K562 (cell line): ENCODE data around the gene CNN3. TPM values are rescaled to one million over a fixed set of nuclear protein-coding genes. Genes with fewer than 3 reads are reported as not detected.

Experiments used
- ATAC-seq: fragments of 200-7000 bp; cut with Tn5 transposase; 3 replicates; pipeline ENCODE4 v1.9.1; 2020; ENCODE audit warnings: moderate library complexity
- BruUV-seq: library from RNA; stranded (reverse); fragments of 400-500 nt; replicated peaks from 2 replicates; lab custom pipeline; 2021; lab: Mats Ljungman, UMichigan
- CTCF ChIA-PET: fragments of 300-600 bp; formaldehyde crosslinking; extraction: SDS; loops from one replicate; lab custom pipeline; 2021; ENCODE audit warnings: low intra/inter-chr PET ratio; lab: Yijun Ruan, JAX
- POLR2A ChIA-PET: fragments of 300-600, 350-650 bp; sonication (Branson Sonifier 250); formaldehyde crosslinking; extraction: SDS; loops from one replicate; lab custom pipeline; 2021; ENCODE audit warnings: antibody characterized with exemption, inconsistent platforms; lab: Yijun Ruan, JAX
- DNase-seq, 4 experiments: peaks; one replicate each; pipeline versions ENCODE4 v3.0.0 to v3.0.0-alpha.2; 2011 to 2018; ENCODE audit warnings: low spot score in 3 of 4, mixed read lengths in 3 of 4; ENCODE audit errors: extremely low read depth in 1 of 4
- FAIRE-seq: peaks from 2 replicates; lab custom pipeline; 2011; peaks lifted over from hg19 to GRCh38; lab: Jason Lieb, UNC
- H2AFZ ChIP-seq: 2 replicates; pipeline ENCODE4 v1.6.0; 2011; ENCODE audit warnings: low read depth, low read length, control low read depth, inconsistent platforms
- H3K27ac ChIP-seq: fragments of 200-600 bp; 3 replicates; pipeline ENCODE4 v1.8.0; 2011; ENCODE audit warnings: low read depth, mild to moderate bottlenecking, control low read depth, inconsistent platforms, low read length, moderate library complexity, mixed read lengths; ENCODE audit errors: extremely low read depth
- H3K27me3 ChIP-seq, 2 experiments: fragments of 300-600 bp in 1 of 2; 2 replicates in 1 of 2; 3 replicates in 1 of 2; pipeline versions ENCODE4 v1.6.0 to v1.8.0; 2011; ENCODE audit warnings: inconsistent platforms in 2 of 2, low read length in 2 of 2, mild to moderate bottlenecking in 1 of 2, mixed read lengths in 1 of 2, moderate library complexity in 1 of 2; ENCODE audit not compliant: control insufficient read depth in 2 of 2, insufficient read depth in 2 of 2
- H3K36me3 ChIP-seq: fragments of 300-600 bp; 3 replicates; pipeline ENCODE4 v1.8.0; 2011; ENCODE audit warnings: mild to moderate bottlenecking, low read length, inconsistent platforms; ENCODE audit not compliant: control insufficient read depth, insufficient read depth
- H3K4me1 ChIP-seq, 2 experiments: fragments of 200-600 bp in 1 of 2; replicated peaks in 1 of 2; 2 replicates in 1 of 2; 3 replicates in 1 of 2; pipeline versions ENCODE4 v1.5.1 to v1.8.0; 2011; ENCODE audit warnings: inconsistent platforms in 2 of 2, low read length in 2 of 2, mild to moderate bottlenecking in 1 of 2, mixed read lengths in 1 of 2, moderate library complexity in 1 of 2; ENCODE audit not compliant: control insufficient read depth in 2 of 2, insufficient read depth in 2 of 2
- H3K4me2 ChIP-seq: 2 replicates; pipeline ENCODE4 v1.6.1; 2011; ENCODE audit warnings: low read length, control low read depth, inconsistent platforms, mixed read lengths; ENCODE audit not compliant: insufficient read depth
- H3K4me3 ChIP-seq: fragments of 200-600 bp; sonication (generic), shearing (Covaris generic); 2 replicates; pipeline ENCODE4 v1.5.1; 2016; ENCODE audit warnings: control low read depth, inconsistent platforms
- H3K79me2 ChIP-seq: fragments of 200-600 bp; 3 replicates; pipeline ENCODE4 v1.8.0; 2011; ENCODE audit warnings: low read length, inconsistent platforms; ENCODE audit not compliant: control insufficient read depth, insufficient read depth
- H3K9ac ChIP-seq, 2 experiments: 2 replicates each; pipeline versions ENCODE4 v1.6.0 to v1.6.1; 2011; ENCODE audit warnings: low read depth in 2 of 2, low read length in 2 of 2, control low read depth in 1 of 2, inconsistent platforms in 1 of 2, mild to moderate bottlenecking in 1 of 2, mixed read lengths in 1 of 2; ENCODE audit not compliant: insufficient read depth in 1 of 2
- H3K9me1 ChIP-seq: one replicate; pipeline ENCODE4 v1.6.0; 2011; ENCODE audit warnings: inconsistent platforms, mild to moderate bottlenecking, low read length, moderate library complexity; ENCODE audit not compliant: control insufficient read depth, insufficient read depth
- H3K9me3 ChIP-seq: replicated peaks from 2 replicates; pipeline ENCODE4 v1.5.1; 2011; ENCODE audit warnings: low read depth, low read length, inconsistent platforms; ENCODE audit not compliant: control insufficient read depth, insufficient read depth
- H4K20me1 ChIP-seq: replicated peaks from 2 replicates; pipeline ENCODE4 v1.6.1; 2011; ENCODE audit warnings: low read length, inconsistent platforms, mixed read lengths; ENCODE audit not compliant: control insufficient read depth, insufficient read depth
- ATF1 ChIP-seq, 2 experiments: fragments of 450-650 bp in 1 of 2; IDR thresholded peaks; 2 replicates each; pipeline ENCODE4 v1.6.1; 2016; ENCODE audit warnings: missing compliant biosample characterization in 1 of 2, missing genetic modification characterization in 1 of 2
- ATF4 ChIP-seq: fragments of 450-650 bp; formaldehyde crosslinking; IDR thresholded peaks from 2 replicates; pipeline ENCODE4 v1.4.0; 2022; ENCODE audit warnings: mild to moderate bottlenecking, moderate library complexity
- DMBX1 ChIP-seq: fragments of 250-450 bp; sonication (Bioruptor Pico); IDR thresholded peaks from 2 replicates; pipeline ENCODE4 v1.8.0; 2022; ENCODE audit warnings: inconsistent platforms, mild to moderate bottlenecking, moderate library complexity, borderline replicate concordance
- E2F6 ChIP-seq, 2 experiments: IDR thresholded peaks; 2 replicates each; pipeline ENCODE4 v1.6.1; 2011; ENCODE audit warnings: borderline replicate concordance in 1 of 2, control low read depth in 1 of 2, low read depth in 1 of 2, low read length in 1 of 2, mild to moderate bottlenecking in 1 of 2, mixed read lengths in 1 of 2, moderate library complexity in 1 of 2; ENCODE audit not compliant: insufficient read depth in 1 of 2, insufficient read length in 1 of 2, poor library complexity in 1 of 2, severe bottlenecking in 1 of 2; ENCODE audit errors: extremely low read depth in 1 of 2
- MITF ChIP-seq: IDR thresholded peaks from 2 replicates; pipeline ENCODE4 v1.6.1; 2014; ENCODE audit warnings: antibody characterized with exemption
- NRF1 ChIP-seq, 2 experiments: fragments of 450-650 bp; IDR thresholded peaks in 1 of 2; conservative IDR thresholded peaks in 1 of 2; 2 replicates each; pipeline ENCODE4 v1.6.1; 2014; ENCODE audit warnings: mild to moderate bottlenecking in 2 of 2
- RHOXF2B ChIP-seq: fragments of 250-450 bp; sonication (Bioruptor Pico); conservative IDR thresholded peaks from 2 replicates; pipeline ENCODE4 v1.5.1; 2021
- SIX5 ChIP-seq, 2 experiments: IDR thresholded peaks; 2 replicates each; pipeline ENCODE4 v1.6.1; 2011; ENCODE audit warnings: low read length in 2 of 2, borderline replicate concordance in 1 of 2, low read depth in 1 of 2, mild to moderate bottlenecking in 1 of 2, moderate library complexity in 1 of 2; ENCODE audit not compliant: insufficient read depth in 1 of 2
- ZBED1 ChIP-seq: IDR thresholded peaks from 2 replicates; pipeline ENCODE4 v1.6.1; 2014
- ZKSCAN3 ChIP-seq: fragments of 250-450 bp; sonication (Bioruptor Pico); IDR thresholded peaks from 2 replicates; pipeline ENCODE4 v1.4.0; 2020
- WGBS: fragments of 100-300 bp; shearing (Covaris generic); methylation state at CpG from one replicate; pipeline ENCODE4 v1.1.6; 2016; ENCODE audit warnings: low coverage, mixed read lengths; ENCODE audit not compliant: insufficient coverage; ENCODE audit errors: missing lambda C conversion rate; 5-methylcytosine and 5-hydroxymethylcytosine counted together
- in situ Hi-C: fragments of 300-500 bp; cut with MboI; formaldehyde crosslinking; loops from 4 replicates; pipeline ENCODE4 v1.15.0; 2018; ENCODE audit warnings: inconsistent platforms, mixed read lengths
- intact Hi-C: fragments of 100-400 bp; cut with micrococcal nuclease; formaldehyde crosslinking; loops from 2 replicates; pipeline ENCODE4 v1.14.2; 2022
- polyA plus RNA-seq, 8 experiments: library from polyadenylated mRNA; depleted of rRNA in 4 of 8; stranded (reverse) in 5 of 8; unstranded in 3 of 8; fragments of >200 nt; fragmentation: Nextera tagmentation in 2 of 8; fragmentation: Illumina TruSeq in 1 of 8; extraction: Ambion mirVana in 2 of 8; extraction: Trizol in 1 of 8; gene quantifications; 2 replicates each; pipeline versions ENCODE4 v1.2.1 to v1.2.3, GENCODE V29; 2011 to 2014; ENCODE audit warnings: inconsistent platforms in 1 of 8, missing spikeins in 1 of 8
- total RNA-seq, 7 experiments: library from RNA; depleted of rRNA in 6 of 7; stranded (reverse); fragments of >200 nt in 6 of 7; fragmentation: Illumina TruSeq in 2 of 7; extraction: Trizol in 2 of 7; gene quantifications; 2 replicates each; pipeline versions ENCODE4 v1.2.1 to v1.2.3, GENCODE V29; 2011 to 2021; ENCODE audit warnings: low replicate concordance in 1 of 7

The CNN3 gene
- total and polyA plus RNA-seq, 9 of the 15 experiments (the other 6 are each of a cell fraction or from before 2014, with no cell fraction given), result 0.06 to 0.62 (median 0.18) TPM; not detected in 4

GRCh38 chr1:94935476-94935875, 8.6 kb upstream of the CNN3 start:
- intact Hi-C loops, result no loop called here
- Histone ChIP-seq H3K27me3 (no peaks in the 10 kb centered on the region), H3K9me3 (no peaks in the 10 kb centered on the region), H2AFZ (no peak overlapping the region), H3K9me1 (no peaks in the 10 kb centered on the region), H3K4me2 (no peak overlapping the region), H3K4me3 (no peak overlapping the region), H3K36me3 (no peaks in the 10 kb centered on the region), H3K4me1 (no peaks in the 10 kb centered on the region), H3K9ac (no peak overlapping the region), H4K20me1 (no peaks in the 10 kb centered on the region), H3K79me2 (no peaks in the 10 kb centered on the region), H3K27ac (no peak overlapping the region)
- ATAC-seq (no peak), DNase-seq (no peak), FAIRE-seq (no peak)
- in situ Hi-C loops, result no loop called here
- CTCF ChIA-PET, result no interaction called here
- BruUV-seq, result no TSS peak
- WGBS, result 0% methylated on average over 1 of the region's 1 CpG
- TF ChIP-seq ZBED1 (no peak), DMBX1 (no peak), RHOXF2B (CRISPR knock-in tag) (no peak), E2F6 (IDR thresholded peaks at IDR 0.05; ENCODE audit: borderline replicate concordance in 1 of 2, extremely low read depth in 1 of 2, insufficient read depth in 1 of 2, insufficient read length in 1 of 2, low read depth in 1 of 2, low read length in 1 of 2, poor library complexity in 1 of 2, severe bottlenecking in 1 of 2) (no peak), ZKSCAN3 (CRISPR knock-in tag) (no peak)
- POLR2A ChIA-PET, result interaction anchor here (0.9 to 1.4 kb wide), 2 partner anchors 8 to 11 kb away, joined by 3 read pairs; no protein-coding TSS in a partner anchor

DNA sequence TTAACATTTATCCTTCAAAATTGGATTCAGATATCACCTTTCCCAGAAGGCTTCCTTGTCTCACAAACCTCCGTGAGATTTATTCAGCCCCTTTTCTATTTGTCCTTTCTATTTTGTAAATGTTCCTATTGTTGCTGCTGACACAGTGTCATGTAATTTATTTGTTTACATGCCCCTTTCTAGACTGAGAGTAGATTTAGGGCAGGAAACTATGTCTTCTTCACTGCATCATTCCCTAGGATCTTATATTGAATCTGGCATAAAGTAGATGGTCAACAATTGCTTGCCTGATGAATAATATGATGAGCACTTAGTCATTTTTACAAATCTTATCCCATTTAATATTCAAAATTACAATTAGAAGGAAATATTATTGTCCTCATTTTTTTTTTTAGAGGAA, 8.1 kb upstream of the CNN3 start:
- no peaks in the 10 kb centered on the region for H3K9me1 ChIP-seq
- H3K27me3 ChIP-seq, result no peaks in the 10 kb centered on the region
- 12% methylated on average over 1 of the region's 1 CpG for WGBS
- BruUV-seq, result no TSS peak
- H3K4me1 ChIP-seq, result no peaks in the 10 kb centered on the region
- no peak overlapping the region for H3K4me3 ChIP-seq
- no peak overlapping the region for H3K9ac ChIP-seq
- no peaks in the 10 kb centered on the region for H4K20me1 ChIP-seq
- no peaks in the 10 kb centered on the region for H3K36me3 ChIP-seq
- H3K9me3 ChIP-seq, result no peaks in the 10 kb centered on the region
- CTCF ChIA-PET, result no interaction called here
- no peak overlapping the region for H3K27ac ChIP-seq
- in situ Hi-C loops (no loop called here), intact Hi-C loops (no loop called here)
- no peak for DNase-seq
- no peak overlapping the region for H3K4me2 ChIP-seq
- ATAC-seq, result no peak
- POLR2A ChIA-PET, result interaction anchor here (1.4 kb wide), 1 partner anchor 11 kb away, joined by 3 read pairs; no protein-coding TSS in a partner anchor
- H3K79me2 ChIP-seq, result no peaks in the 10 kb centered on the region
- H2AFZ ChIP-seq, result no peak overlapping the region
- no peak for FAIRE-seq
- no peak for TF ChIP-seq SIX5 (IDR thresholded peaks at IDR 0.05; ENCODE audit: borderline replicate concordance in 1 of 2, insufficient read depth in 1 of 2, low read depth in 1 of 2, low read length in 2 of 2)
- TF ChIP-seq MITF, result no peak
- TF ChIP-seq ATF1 (CRISPR knock-in tag; IDR thresholded peaks at IDR 0.05), result no peak
- no peak for TF ChIP-seq ATF1 (tag; IDR thresholded peaks at IDR 0.05)
- TF ChIP-seq ATF4 (CRISPR knock-in tag), result no peak
- TF ChIP-seq NRF1 (conservative IDR thresholded peaks at IDR 0.05 in 1 of 2, IDR thresholded peaks at IDR 0.05 in 1 of 2), result no peak
